GM06990 (cell line): Measurements from ENCODE around the gene POLN.
"Not testable (repeated sequence)": the region's sequence is repeated elsewhere in the genome, so short reads cannot be mapped to it uniquely, and the experiment has no call there.

ENCODE experiments used
- DNase-seq: peaks from one replicate; pipeline ENCODE4 v3.0.0-alpha.2; 2011; ENCODE audit not compliant: insufficient read length; ENCODE audit errors: extremely low read depth
- H3K27me3 ChIP-seq: replicated peaks from 2 replicates; pipeline ENCODE4 v1.6.0; 2011; ENCODE audit warnings: low read length; ENCODE audit not compliant: control insufficient read depth, insufficient read depth
- H3K36me3 ChIP-seq: 2 replicates; pipeline ENCODE4 v1.5.1; 2011; ENCODE audit warnings: low read length; ENCODE audit not compliant: control insufficient read depth, insufficient read depth
- H3K4me3 ChIP-seq: replicated peaks from 2 replicates; pipeline ENCODE4 v1.5.1; 2011; ENCODE audit warnings: low read depth, mild to moderate bottlenecking, control low read depth, low read length
- CTCF ChIP-seq: IDR thresholded peaks from 2 replicates; pipeline ENCODE4 v1.5.1; 2011; ENCODE audit warnings: low read length, control low read depth, mild to moderate bottlenecking, inconsistent platforms; ENCODE audit not compliant: insufficient read depth, poor library complexity, severe bottlenecking

Gene POLN

DNA sequence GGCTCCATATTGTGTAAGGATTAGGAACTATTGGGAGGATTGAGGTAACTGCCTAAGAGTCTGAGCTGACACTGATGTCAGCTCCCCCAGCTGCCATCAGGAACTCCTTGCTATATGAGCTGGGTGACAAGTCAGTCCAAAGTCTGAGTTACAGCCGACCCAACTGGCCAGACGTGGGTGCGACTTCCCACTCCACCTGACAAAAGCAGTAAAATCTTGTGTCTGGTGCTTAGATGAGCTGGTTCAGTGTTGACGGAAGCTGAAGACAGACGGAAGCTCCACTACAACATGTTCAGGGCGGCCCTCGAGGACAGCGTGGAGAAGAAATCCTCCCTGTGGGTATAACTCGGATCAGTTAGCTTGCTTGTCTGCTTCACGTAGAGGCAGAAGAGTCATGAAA, 205.6 kb downstream of the POLN start:
- no peak for DNase-seq
- no peaks in the 10 kb centered on the region; the same call in none of the 2 replicates for H3K27me3 ChIP-seq
- no peaks in the 10 kb centered on the region for H3K36me3 ChIP-seq
- TF ChIP-seq CTCF: no peak
- no peak overlapping the region for H3K4me3 ChIP-seq

DNA sequence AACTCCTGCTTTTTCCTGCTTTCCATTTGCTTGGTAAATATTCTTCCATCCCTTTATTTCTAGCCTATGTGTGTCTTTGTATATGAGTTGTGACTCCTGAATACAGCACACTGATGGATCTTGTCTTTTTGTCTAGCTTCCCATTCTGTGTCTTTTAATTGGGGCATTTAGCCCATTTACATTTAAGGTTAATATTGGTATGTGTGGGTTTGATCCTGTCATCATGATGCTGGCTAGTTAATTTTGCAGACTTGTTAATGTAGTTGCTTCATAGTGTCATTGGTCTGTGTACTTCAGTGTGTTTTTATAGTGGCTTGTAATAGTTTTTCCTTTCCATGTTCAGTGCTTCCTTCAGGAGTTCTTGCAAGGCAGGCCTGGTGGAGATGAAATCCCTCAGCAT, 210.8 kb downstream of the POLN start:
- DNase-seq, H3K4me3 ChIP-seq, H3K27me3 ChIP-seq, H3K36me3 ChIP-seq: not testable (repeated sequence)

- DNase-seq: not testable (repeated sequence)
Observed at GRCh38 chr4:2027120-2027519, 214.8 kb downstream of the POLN start.

GRCh38 chr4:2025817-2026216, 216.1 kb downstream of the POLN start:
- DNase-seq: no peak
- TF ChIP-seq CTCF: no peak
- Histone ChIP-seq H3K27me3 (no peaks in the 10 kb centered on the region; the same call in 1 of the 2 replicates), H3K36me3 (no peaks in the 10 kb centered on the region), H3K4me3 (no peak overlapping the region)

More at GRCh38 chr4:2027120-2027519, 214.8 kb downstream of the POLN start:
- not testable (repeated sequence) for H3K27me3 ChIP-seq, H3K4me3 ChIP-seq, H3K36me3 ChIP-seq

- TF ChIP-seq CTCF: no peak
- DNase-seq: no peak
- H3K36me3 ChIP-seq: no peaks in the 10 kb centered on the region
- H3K27me3 ChIP-seq: no peaks in the 10 kb centered on the region; the same call in 1 of the 2 replicates
- no peak overlapping the region for H3K4me3 ChIP-seq
Observed at GRCh38 chr4:2024683-2025082, 217.2 kb downstream of the POLN start.
